Stomach (tissue), 9 donors: Measurements from ENCODE around the gene PRL. TPM values are rescaled to one million over a fixed set of nuclear protein-coding genes. Genes with fewer than 3 reads are reported as not detected.

Experiments used
- DNase-seq, 2 donors: peaks; one replicate each; pipeline versions ENCODE4 v3.0.0 to v3.0.0-alpha.2; 2013 to 2019
- H3K27ac ChIP-seq, 5 donors: fragments of 200-600 bp in 4 of 5; sonication (generic) in 4 of 5; one replicate each; pipeline ENCODE4 v1.5.1; 2013 to 2019; ENCODE audit warnings: mild to moderate bottlenecking in 1 of 5, moderate library complexity in 1 of 5
- H3K27me3 ChIP-seq, 3 donors: fragments of 200-600 bp; sonication (generic); one replicate each; pipeline ENCODE4 v1.5.1; 2017 to 2019; ENCODE audit warnings: mixed run types in 1 of 3
- H3K36me3 ChIP-seq, 4 donors: fragments of 200-600 bp; sonication (generic); 1 replicate in 3 of 4; 2 replicates in 1 of 4; pipeline ENCODE4 v1.5.1; 2016 to 2019
- H3K4me1 ChIP-seq, 4 donors: fragments of 200-600 bp; sonication (generic); one replicate each; pipeline ENCODE4 v1.5.1; 2016 to 2019
- H3K4me3 ChIP-seq, 4 donors: fragments of 200-600 bp; sonication (generic) in 3 of 4; one replicate each; pipeline ENCODE4 v1.5.1; 2016 to 2019; ENCODE audit warnings: mild to moderate bottlenecking in 1 of 4
- H3K9me3 ChIP-seq, 4 donors: fragments of 200-600 bp; sonication (generic); one replicate each; pipeline ENCODE4 v1.5.1; 2016 to 2019
- EP300 ChIP-seq: sonication (generic); formaldehyde crosslinking; IDR thresholded peaks from one replicate; pipeline ENCODE4 v1.6.1; 2017; ENCODE audit warnings: antibody characterized with exemption
- POLR2A ChIP-seq, 4 donors: fragments of 450-650 bp; IDR thresholded peaks; one replicate each; pipeline ENCODE4 v1.6.1; 2016; ENCODE audit warnings: antibody characterized with exemption in 4 of 4, control low read depth in 2 of 4, mild to moderate bottlenecking in 1 of 4, moderate library complexity in 1 of 4
- POLR2AphosphoS5 ChIP-seq, 3 donors: sonication (generic); formaldehyde crosslinking; IDR thresholded peaks; one replicate each; pipeline ENCODE4 v1.6.1; 2016; ENCODE audit warnings: antibody characterized with exemption in 3 of 3
- WGBS, 5 donors: extraction: QIAGEN DNeasy Blood & Tissue Kit in 3 of 5; methylation state at CpG; one replicate each; pipeline versions ENCODE4 v1.1.5 to v1.1.7; 2013 to 2018; 5-methylcytosine and 5-hydroxymethylcytosine counted together
- intact Hi-C: fragments of 100-400 bp; cut with DNase I; formaldehyde crosslinking; loops from one replicate; pipeline ENCODE4 v1.15.1; 2023; ENCODE audit warnings: low total_unique reads
- polyA plus RNA-seq, 3 donors: library from polyadenylated mRNA; stranded (reverse); fragments of 200-250 nt; gene quantifications; one replicate each; pipeline ENCODE4 v1.2.3, GENCODE V29; 2013
- total RNA-seq, 5 donors: library from RNA; depleted of rRNA; stranded (reverse); fragments of >200 nt; gene quantifications; one replicate each; pipeline versions ENCODE4 v1.1.0 to v1.2.3, GENCODE V29; 2014 to 2016
- TF ChIP-seq, protein P1 (sequence below), 7 experiments: fragments of 450-650 bp in 4 of 7; fragments of 200-600 bp in 3 of 7; sonication (generic) in 3 of 7; IDR thresholded peaks; one replicate each; pipeline ENCODE4 v1.5.1; 2016 to 2019; ENCODE audit warnings: antibody characterized with exemption in 7 of 7, control low read depth in 2 of 7, mild to moderate bottlenecking in 1 of 7
- donor health status: healthy with polysubstance abuse.
- donor health status: Bipolar disorder and iron deficiency.
- donor health status: healthy.

PRL gene
- total and polyA plus RNA-seq, 8 donors: not detected

DNA sequence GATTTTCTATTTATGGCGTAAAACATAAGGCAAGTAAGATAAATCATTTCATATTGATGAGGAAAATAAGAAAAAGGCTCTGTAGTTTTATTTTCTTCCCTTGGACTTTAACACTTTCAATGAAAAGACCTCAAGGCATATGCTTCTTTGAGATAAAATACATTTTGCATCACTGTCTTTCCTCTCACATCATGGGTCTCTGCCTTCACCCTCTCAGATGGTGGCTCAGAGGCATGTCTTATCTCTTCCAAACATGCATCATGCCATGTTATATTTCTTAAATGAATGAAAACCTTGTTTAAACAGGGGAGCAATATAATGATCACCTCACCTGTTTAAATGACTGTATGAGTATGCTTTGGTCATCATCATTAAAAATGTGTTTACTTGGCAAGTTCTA is 59.3 kb downstream of the PRL start:
- no peak for DNase-seq
- Histone ChIP-seq H3K27me3 (no peaks in the 10 kb centered on the region), H3K36me3 (no peaks in the 10 kb centered on the region), H3K4me1 (no peaks in the 10 kb centered on the region), H3K9me3 (peaks cover 0 to 4% (median 0%) of the 10 kb centered on the region in 4 donors), H3K4me3 (no peak overlapping the region), H3K27ac (no peak overlapping the region)
- 0% methylated on average over 1 of the region's 1 CpG for WGBS, 5 donors
- intact Hi-C loops: no loop called here
- TF ChIP-seq EP300: no peak
- TF ChIP-seq POLR2A (IDR thresholded peaks at IDR 0.05): no peak
- TF ChIP-seq POLR2AphosphoS5 (IDR thresholded peaks at IDR 0.05): no peak
- TF ChIP-seq, protein P1, sequence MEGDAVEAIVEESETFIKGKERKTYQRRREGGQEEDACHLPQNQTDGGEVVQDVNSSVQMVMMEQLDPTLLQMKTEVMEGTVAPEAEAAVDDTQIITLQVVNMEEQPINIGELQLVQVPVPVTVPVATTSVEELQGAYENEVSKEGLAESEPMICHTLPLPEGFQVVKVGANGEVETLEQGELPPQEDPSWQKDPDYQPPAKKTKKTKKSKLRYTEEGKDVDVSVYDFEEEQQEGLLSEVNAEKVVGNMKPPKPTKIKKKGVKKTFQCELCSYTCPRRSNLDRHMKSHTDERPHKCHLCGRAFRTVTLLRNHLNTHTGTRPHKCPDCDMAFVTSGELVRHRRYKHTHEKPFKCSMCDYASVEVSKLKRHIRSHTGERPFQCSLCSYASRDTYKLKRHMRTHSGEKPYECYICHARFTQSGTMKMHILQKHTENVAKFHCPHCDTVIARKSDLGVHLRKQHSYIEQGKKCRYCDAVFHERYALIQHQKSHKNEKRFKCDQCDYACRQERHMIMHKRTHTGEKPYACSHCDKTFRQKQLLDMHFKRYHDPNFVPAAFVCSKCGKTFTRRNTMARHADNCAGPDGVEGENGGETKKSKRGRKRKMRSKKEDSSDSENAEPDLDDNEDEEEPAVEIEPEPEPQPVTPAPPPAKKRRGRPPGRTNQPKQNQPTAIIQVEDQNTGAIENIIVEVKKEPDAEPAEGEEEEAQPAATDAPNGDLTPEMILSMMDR (IDR thresholded peaks at IDR 0.05): no peak
